ENCODE results near the gene KCNIP4.

- TF ChIP-seq CTCF (IDR thresholded peaks at IDR 0.05) = no peak
- TF ChIP-seq POLR2A (IDR thresholded peaks at IDR 0.05) = no peak
Measured at GRCh38 chr4:20983763-20984575, 964.6 kb downstream of the KCNIP4 start.
